ENCODE results near the gene TBCD. TPM values are rescaled to one million over a fixed set of nuclear protein-coding genes. Genes with fewer than 3 reads are reported as not detected.

The TBCD gene
- total RNA-seq, 1 donor, result 49.3 TPM

GRCh38 chr17:82881900-82882714 is 130.2 kb downstream of the TBCD start:
- DNase-seq (ENCODE audit: low read depth in 2 of 3, low spot score in 2 of 3), result no peak

GRCh38 chr17:82882715-82883418 is 131.0 kb downstream of the TBCD start:
- DNase-seq (ENCODE audit: low read depth in 2 of 3, low spot score in 2 of 3), result peak in 2 of 3 donors; percentile 33 to 65

GRCh38 chr17:82883419-82884031 is 131.7 kb downstream of the TBCD start:
- DNase-seq (ENCODE audit: low read depth in 2 of 3, low spot score in 2 of 3), result peak in 1 of 3 donors; percentile 46

- DNase-seq (ENCODE audit: low read depth in 2 of 3, low spot score in 2 of 3), result no peak
Observed at GRCh38 chr17:82884341-82884969, 132.6 kb downstream of the TBCD start.

GRCh38 chr17:82884970-82885353 is 133.1 kb downstream of the TBCD start:
- peak in 1 of 3 donors; percentile 31 for DNase-seq (ENCODE audit: low read depth in 2 of 3, low spot score in 2 of 3)

- no peak for DNase-seq (ENCODE audit: low read depth in 2 of 3, low spot score in 2 of 3)
Observed at GRCh38 chr17:82887255-82888164, 135.6 kb downstream of the TBCD start.

- DNase-seq (ENCODE audit: low read depth in 2 of 3, low spot score in 2 of 3), result peak in 1 of 3 donors; percentile 25
Observed at GRCh38 chr17:82888583-82889495, 137.0 kb downstream of the TBCD start.

- no peak for DNase-seq (ENCODE audit: low read depth in 2 of 3, low spot score in 2 of 3)
Observed at GRCh38 chr17:82889496-82890338, 137.9 kb downstream of the TBCD start.

- DNase-seq (ENCODE audit: low read depth in 2 of 3, low spot score in 2 of 3), result no peak
Observed at GRCh38 chr17:82890339-82890730, 138.5 kb downstream of the TBCD start.

- no peak for DNase-seq (ENCODE audit: low read depth in 2 of 3, low spot score in 2 of 3)
Observed at GRCh38 chr17:82890926-82891678, 139.2 kb downstream of the TBCD start.

- no peak for DNase-seq (ENCODE audit: low read depth in 2 of 3, low spot score in 2 of 3)
Observed at GRCh38 chr17:82891911-82892310, 140.0 kb downstream of the TBCD start.

- DNase-seq (ENCODE audit: low read depth in 2 of 3, low spot score in 2 of 3), result peak in 1 of 3 donors; percentile 65
Observed at GRCh38 chr17:82892899-82893565, 141.2 kb downstream of the TBCD start.

- no peak for DNase-seq (ENCODE audit: low read depth in 2 of 3, low spot score in 2 of 3)
Observed at GRCh38 chr17:82893779-82894178, 141.9 kb downstream of the TBCD start.

GRCh38 chr17:82894389-82894788 is 142.5 kb downstream of the TBCD start:
- DNase-seq (ENCODE audit: low read depth in 2 of 3, low spot score in 2 of 3), result no peak

GRCh38 chr17:82895087-82895486 is 143.2 kb downstream of the TBCD start:
- no peak for DNase-seq (ENCODE audit: low read depth in 2 of 3, low spot score in 2 of 3)

- DNase-seq (ENCODE audit: low read depth in 2 of 3, low spot score in 2 of 3), result no peak
Observed at GRCh38 chr17:82896071-82897000, 144.5 kb downstream of the TBCD start.
